GM13976 (cell line): ENCODE measurements around the gene LARP6.

Experiments used
- DNase-seq: peaks from one replicate; pipeline ENCODE4 v3.0.0; 2012; ENCODE audit warnings: low spot score
- in situ Hi-C: fragments of 300-500 bp; cut with MboI; formaldehyde crosslinking; loops from one replicate; pipeline ENCODE4 v1.12.0; 2022; ENCODE audit warnings: low sequenced_read_pairs, mixed read lengths, inconsistent platforms; ENCODE audit not compliant: unreplicated experiment
- TF ChIP-seq, protein P1 (sequence below): IDR thresholded peaks from 2 replicates; pipeline ENCODE4 v1.5.1; 2012; ENCODE audit warnings: borderline replicate concordance, mild to moderate bottlenecking; ENCODE audit not compliant: insufficient read depth; ENCODE audit errors: extremely low read depth, missing control alignments, control extremely low read depth

Gene LARP6

GRCh38 chr15:70794596-70795310 is 59.2 kb downstream of the LARP6 start:
- in situ Hi-C loops, result no loop called here
- TF ChIP-seq, protein P1, sequence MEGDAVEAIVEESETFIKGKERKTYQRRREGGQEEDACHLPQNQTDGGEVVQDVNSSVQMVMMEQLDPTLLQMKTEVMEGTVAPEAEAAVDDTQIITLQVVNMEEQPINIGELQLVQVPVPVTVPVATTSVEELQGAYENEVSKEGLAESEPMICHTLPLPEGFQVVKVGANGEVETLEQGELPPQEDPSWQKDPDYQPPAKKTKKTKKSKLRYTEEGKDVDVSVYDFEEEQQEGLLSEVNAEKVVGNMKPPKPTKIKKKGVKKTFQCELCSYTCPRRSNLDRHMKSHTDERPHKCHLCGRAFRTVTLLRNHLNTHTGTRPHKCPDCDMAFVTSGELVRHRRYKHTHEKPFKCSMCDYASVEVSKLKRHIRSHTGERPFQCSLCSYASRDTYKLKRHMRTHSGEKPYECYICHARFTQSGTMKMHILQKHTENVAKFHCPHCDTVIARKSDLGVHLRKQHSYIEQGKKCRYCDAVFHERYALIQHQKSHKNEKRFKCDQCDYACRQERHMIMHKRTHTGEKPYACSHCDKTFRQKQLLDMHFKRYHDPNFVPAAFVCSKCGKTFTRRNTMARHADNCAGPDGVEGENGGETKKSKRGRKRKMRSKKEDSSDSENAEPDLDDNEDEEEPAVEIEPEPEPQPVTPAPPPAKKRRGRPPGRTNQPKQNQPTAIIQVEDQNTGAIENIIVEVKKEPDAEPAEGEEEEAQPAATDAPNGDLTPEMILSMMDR, result no peak
- no peak for DNase-seq

GRCh38 chr15:70793694-70794093 is 60.3 kb downstream of the LARP6 start:
- TF ChIP-seq, protein P1, result no peak
- in situ Hi-C loops, result no loop called here
- DNase-seq, result no peak

- in situ Hi-C loops, result no loop called here
- TF ChIP-seq, protein P1, result no peak
- no peak for DNase-seq
Observed at GRCh38 chr15:70792171-70792573, 61.8 kb downstream of the LARP6 start.

DNA sequence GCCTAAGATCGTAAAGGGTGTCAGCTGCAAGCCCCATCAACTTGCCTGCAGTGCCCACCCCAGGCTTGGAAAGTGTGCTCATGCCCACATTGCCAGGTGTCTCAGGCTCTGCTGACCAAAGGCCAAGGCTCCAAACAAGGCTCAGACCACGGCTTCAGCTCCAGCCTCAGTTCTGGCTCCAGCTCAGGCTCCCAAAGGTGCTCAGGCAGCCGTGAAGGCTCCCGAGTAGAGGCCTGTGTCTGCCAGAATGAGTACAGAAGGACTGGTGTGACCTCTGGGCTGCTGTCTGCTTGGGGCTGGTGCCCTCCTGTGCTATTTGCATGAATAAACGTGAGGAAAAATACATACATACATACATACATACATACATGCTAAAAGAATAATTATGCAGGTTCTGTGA is 62.7 kb downstream of the LARP6 start:
- DNase-seq, result no peak
- TF ChIP-seq, protein P1, result no peak
- in situ Hi-C loops, result no loop called here

- TF ChIP-seq, protein P1, result no peak
- in situ Hi-C loops, result no loop called here
- DNase-seq, result no peak
Observed at GRCh38 chr15:70789213-70789612, 64.7 kb downstream of the LARP6 start.

DNA sequence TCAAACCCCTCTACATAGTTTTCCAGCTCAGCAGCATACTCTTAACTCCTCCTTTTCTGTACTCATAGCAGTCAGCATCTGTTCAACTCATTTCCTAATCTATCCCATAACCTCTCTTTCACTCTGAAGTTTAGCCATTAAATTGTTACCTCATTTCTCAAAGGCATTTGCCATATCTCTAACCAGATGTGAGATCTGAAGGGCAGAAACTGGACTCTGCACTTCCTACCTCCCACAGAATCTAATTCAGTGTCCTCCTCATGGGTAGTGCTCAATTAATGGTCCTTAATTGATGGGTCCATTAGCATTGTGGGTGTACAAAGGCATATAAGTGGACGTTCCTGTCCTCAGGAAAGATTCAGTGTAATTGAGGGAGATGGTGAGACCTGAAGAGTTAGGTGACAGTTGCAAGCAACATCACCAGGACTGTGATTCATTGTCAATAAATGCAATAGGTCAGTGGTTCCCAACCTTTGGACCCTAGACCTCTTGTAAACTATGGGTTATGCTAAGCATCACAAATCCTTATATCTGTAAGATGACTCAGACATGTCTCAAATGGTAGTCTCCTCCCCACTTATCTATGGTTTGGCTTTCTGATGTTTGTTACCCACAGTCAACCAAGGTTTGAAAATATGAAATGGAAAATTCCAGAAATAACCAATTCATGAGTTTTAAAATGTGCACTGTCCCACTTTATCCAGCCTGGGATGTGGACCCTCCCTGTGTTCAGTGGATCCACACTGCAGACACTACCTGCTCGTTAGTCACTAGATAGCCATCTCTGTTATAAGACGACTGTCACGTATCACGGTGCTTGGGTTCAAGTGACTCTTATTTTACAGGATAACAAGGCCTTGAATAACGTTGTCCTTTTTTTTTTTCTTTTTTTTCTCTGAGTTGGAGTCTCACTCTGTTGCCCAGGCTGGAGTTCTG is 65.6 kb downstream of the LARP6 start:
- no peak for DNase-seq
- TF ChIP-seq, protein P1, result no peak
- in situ Hi-C loops, result no loop called here
